ENCODE data around the gene PTGER3.

Gene PTGER3

DNA sequence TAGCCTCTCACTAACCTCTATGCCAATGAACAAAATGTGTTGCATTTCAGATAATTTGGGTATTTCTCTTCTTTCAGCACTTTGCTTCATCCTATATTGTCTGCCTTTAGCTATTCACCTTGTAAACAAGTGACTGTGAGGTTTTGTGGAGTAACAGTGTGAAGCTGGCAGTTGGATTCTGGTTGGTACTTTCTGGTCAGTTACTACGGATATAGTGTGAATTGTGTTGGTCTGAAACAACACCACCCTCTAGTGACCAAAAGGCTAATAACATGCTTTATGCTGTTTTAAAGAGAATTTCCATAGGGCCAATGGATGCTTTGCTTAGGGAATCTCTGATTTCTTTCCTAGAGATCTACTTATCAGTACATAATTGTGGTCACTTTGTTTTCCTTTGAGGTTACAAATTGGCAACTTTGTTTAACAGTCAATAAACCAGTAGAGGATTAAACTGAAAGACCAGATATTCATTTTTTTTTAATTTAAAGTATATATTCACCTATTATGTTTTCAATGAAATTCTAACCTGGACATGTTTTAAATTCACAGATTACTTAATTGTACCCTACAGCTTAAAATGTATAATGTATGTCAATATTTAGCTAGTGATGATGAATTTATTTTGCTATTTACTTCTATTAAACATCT lies 2.5 kb upstream of the PTGER3 start:
- no peak for DNase-seq (ENCODE audit: low read depth)

- no peak for DNase-seq (ENCODE audit: low read depth)
Observed at GRCh38 chr1:71046891-71047634, 553 bp downstream of the PTGER3 start.

- no peak for DNase-seq (ENCODE audit: low read depth)
Observed at GRCh38 chr1:71045463-71046028, 2.1 kb downstream of the PTGER3 start.

GRCh38 chr1:71044833-71045232 lies 2.8 kb downstream of the PTGER3 start:
- no peak for DNase-seq (ENCODE audit: low read depth)

- no peak for DNase-seq (ENCODE audit: low read depth)
Observed at GRCh38 chr1:71043065-71043464, 4.6 kb downstream of the PTGER3 start.

GRCh38 chr1:71041806-71042205 lies 5.8 kb downstream of the PTGER3 start:
- DNase-seq (ENCODE audit: low read depth) = no peak

- DNase-seq (ENCODE audit: low read depth) = no peak
Observed at GRCh38 chr1:71039661-71040262, 7.9 kb downstream of the PTGER3 start.

- no peak for DNase-seq (ENCODE audit: low read depth)
Observed at GRCh38 chr1:71038942-71039341, 8.7 kb downstream of the PTGER3 start.

DNA sequence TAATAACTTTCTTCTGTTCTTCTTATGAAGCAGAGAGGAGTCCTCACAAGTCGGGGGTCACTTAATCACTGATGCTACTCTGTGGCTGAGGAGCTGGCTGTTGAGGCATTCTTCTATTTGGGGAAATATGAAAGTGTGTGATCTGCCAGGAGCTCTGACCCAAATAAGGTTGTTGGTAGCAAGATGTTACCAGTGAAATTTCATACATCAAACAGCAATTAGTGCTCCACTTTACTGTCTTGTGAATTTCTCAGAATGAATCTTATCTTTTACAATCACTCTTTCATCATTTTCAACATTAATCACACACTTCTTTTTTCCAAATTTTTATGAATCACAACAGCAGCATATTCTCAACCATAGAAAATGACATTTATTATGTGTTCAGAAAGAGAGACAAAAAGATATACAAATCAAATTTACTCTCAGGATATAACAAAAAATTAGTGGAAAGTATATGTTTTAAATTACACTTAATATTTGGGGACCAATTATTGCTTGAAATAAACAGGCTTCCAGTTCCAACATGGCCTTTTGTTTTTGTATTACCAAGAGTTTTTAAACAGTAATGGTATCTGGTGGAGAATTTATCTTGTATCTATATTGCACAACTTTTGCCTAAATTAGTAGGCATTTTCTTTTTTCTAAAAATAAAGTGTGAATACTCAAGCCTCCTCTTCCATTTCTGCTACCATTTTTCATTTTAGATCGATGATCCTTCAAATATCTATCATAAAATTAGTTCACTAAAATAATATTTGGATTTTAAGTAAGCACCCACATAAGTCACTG lies 9.6 kb downstream of the PTGER3 start:
- no peak for DNase-seq (ENCODE audit: low read depth)

DNA sequence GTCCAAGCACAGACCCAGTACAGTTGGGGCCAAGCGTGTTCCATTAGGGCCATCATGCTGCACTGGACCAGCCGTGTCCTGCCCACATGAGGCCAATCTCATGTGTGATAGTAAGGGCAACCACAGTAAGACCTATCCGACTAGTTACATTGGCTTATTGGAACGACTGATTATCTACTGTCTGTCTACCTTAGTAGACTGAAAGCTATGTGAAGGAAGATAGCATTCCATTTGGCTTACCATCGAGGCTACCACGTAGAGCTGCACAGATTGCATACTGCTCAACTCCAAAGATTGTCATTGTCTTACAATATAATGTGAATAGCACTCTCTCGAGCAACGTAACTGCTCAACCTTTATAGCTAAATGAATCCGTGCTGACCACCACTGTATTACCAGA lies 10.6 kb downstream of the PTGER3 start:
- DNase-seq (ENCODE audit: low read depth) = no peak

DNA sequence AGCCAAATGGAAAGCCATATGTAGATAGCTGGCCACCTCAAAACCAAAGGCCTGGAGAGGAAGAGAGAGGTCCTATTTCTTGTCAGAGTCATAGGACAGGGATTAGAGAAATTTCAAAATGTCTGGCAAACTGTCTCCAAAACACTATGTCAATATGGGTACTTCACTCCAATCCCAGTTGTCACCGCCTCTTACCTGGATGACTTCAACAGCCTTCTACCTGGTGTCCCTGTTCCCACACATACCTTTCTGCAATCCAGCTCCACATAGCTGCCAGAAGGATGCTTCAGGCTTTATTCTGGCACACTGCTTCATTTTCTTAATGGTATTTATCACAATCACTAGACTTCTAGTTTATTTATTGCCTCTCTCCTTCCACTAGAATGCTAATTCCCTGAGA lies 14.5 kb downstream of the PTGER3 start:
- no peak for DNase-seq (ENCODE audit: low read depth)

GRCh38 chr1:71031426-71031825 lies 16.2 kb downstream of the PTGER3 start:
- DNase-seq (ENCODE audit: low read depth) = no peak

GRCh38 chr1:71030026-71030425 lies 17.6 kb downstream of the PTGER3 start:
- DNase-seq (ENCODE audit: low read depth) = no peak

DNA sequence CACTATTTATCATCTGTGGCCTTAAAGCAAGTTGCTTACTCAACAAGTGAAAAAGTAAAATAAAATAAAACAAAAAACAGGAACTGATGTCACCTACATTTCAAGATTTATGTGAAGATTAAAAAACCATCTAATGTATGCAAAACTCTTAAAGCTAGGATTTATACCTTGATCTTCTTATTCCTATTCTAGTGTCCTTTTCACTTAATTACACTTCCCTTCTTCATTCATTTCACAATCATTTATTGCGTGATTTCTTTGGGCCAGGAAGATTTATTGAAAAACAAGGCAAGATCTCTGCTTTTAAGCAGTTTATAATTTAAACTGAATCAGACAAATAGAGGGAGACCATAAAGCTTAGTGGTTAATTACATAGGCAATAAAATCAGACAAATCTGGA lies 18.6 kb downstream of the PTGER3 start:
- no peak for DNase-seq (ENCODE audit: low read depth)

GRCh38 chr1:71027991-71028390 lies 19.6 kb downstream of the PTGER3 start:
- no peak for DNase-seq (ENCODE audit: low read depth)

DNA sequence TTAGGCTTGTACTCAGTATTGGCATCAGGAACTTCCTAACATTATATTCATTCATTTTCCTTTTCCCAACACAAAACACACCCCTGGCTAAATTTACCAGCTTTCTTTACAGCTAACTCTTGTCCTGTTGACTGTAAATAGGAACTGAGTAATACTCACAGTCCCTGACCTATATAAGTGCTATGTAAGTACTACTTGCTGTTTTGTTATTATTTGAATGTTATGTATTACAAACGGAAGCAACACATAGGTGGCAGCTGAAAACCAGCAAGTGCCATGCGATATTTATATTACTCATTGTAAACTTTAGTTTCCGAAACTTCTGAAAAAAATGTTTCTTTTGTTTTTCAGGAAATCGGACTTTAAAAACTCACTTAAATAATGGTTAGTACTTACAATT lies 21.5 kb downstream of the PTGER3 start:
- DNase-seq (ENCODE audit: low read depth) = no peak

- DNase-seq (ENCODE audit: low read depth) = no peak
Observed at GRCh38 chr1:71023515-71023914, 24.1 kb downstream of the PTGER3 start.

DNA sequence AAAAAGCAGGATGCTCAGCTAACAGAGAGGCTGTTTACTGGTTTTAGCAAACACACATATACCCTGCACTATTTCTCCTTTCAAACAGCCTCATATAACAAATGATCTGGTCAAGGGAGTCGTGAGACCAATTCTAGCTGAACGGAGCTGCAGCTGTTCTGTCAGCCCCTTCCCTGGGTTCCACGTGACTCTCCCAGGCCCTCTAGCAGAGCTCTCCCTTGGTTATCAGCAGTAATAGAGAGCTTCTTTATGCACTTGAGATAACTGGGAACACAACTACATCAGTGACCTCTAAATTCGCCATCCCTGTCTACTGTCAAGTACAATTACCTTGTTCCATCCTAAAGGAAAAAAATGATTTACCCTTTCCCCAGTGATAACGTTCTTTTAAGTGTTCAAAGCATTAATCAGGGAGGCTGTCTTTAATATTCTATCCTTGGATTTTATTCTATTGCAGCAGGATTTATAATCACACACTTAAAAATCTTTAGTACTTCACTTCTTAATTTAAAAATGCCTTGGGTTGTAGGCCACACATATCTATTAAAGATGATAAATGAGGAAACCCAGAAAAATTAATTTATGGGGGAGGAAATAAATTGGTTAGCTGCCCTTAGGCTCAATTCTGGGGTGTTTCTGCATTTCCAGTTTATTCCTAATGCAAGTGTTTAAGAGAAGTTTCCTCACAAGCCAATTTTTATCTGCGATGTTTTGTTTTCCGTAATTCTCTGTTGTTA lies 28.2 kb downstream of the PTGER3 start:
- no peak for DNase-seq (ENCODE audit: low read depth)

GRCh38 chr1:71018791-71019190 lies 28.8 kb downstream of the PTGER3 start:
- DNase-seq (ENCODE audit: low read depth) = no peak

GRCh38 chr1:71015745-71016144 lies 31.9 kb downstream of the PTGER3 start:
- no peak for DNase-seq (ENCODE audit: low read depth)

DNA sequence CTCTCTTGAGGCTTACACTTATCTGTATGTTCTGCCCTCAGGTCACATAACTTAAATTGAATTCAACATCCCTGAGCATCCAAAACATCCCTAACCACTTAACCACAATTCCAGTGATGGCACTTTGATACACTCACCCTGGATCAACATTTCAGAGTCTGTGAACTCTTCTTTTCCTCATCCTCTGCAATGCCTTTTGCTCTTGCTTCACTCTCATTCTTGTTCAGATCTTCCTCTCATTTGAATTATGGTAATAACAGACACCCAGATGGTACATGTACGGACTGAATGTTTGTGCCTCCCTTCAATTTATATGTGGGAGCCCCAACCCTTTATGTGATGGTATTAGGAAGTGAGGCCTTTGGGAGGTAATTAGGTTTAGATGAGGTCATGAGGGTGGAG lies 33.4 kb downstream of the PTGER3 start:
- no peak for DNase-seq (ENCODE audit: low read depth)
